ENCODE measurements around the gene SPDYE4. TPM values are rescaled to one million over a fixed set of nuclear protein-coding genes. Genes with fewer than 3 reads are reported as not detected.

Gene SPDYE4
- total and polyA plus RNA-seq, 2 experiments from 2014 or later: not detected

DNA sequence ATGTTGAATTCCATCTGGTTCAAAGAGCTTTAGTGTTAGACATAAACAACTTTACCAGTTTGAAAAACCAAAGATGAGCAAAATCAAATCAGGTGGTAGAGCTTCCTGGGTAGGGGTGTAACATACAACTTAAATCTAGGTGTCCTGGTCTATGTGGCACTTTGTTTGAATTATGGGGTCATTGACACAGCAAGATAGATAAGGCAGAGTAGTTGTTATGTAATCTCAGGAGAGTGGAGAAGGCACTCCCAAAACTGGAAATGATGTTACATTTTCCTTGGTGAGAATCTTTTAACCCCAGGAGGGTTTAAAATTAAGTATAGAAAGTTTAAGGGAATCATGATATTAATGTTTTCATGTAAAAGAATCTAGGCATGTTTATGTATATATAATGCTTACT is 45.6 kb downstream of the SPDYE4 start:
- in situ Hi-C loops (cut with MboI): no loop called here
- no peaks in the 10 kb centered on the region for H4K20me1 ChIP-seq (ENCODE audit: insufficient read depth)
- no peak overlapping the region for H3K4me3 ChIP-seq
- no peaks in the 10 kb centered on the region for H3K9me3 ChIP-seq (ENCODE audit: low read depth)
- H3K9ac ChIP-seq: no peak overlapping the region
- no peak overlapping the region for H3K4me2 ChIP-seq (ENCODE audit: unreplicated experiment)
- no peaks in the 10 kb centered on the region for H3F3A ChIP-seq (ENCODE audit: insufficient read depth)
- no peak overlapping the region for H3K27ac ChIP-seq
- no peaks in the 10 kb centered on the region; the same call in 1 of the 2 replicates for H3K27me3 ChIP-seq (replicated peaks; ENCODE audit: insufficient read depth)
- H2AFZ ChIP-seq: no peak overlapping the region
- H3K4me1 ChIP-seq (ENCODE audit: insufficient read depth): no peaks in the 10 kb centered on the region
- no peaks in the 10 kb centered on the region for H3K36me3 ChIP-seq (ENCODE audit: low read depth)
- TF ChIP-seq EZH2 (IDR thresholded peaks at IDR 0.05; ENCODE audit: insufficient read depth, poor library complexity, severe bottlenecking): no peak
- no peak for TF ChIP-seq EZH2phosphoT487 (IDR thresholded peaks at IDR 0.05; ENCODE audit: insufficient read depth, low read depth)
- DNase-seq: no peak
- no peaks in the 10 kb centered on the region for H3K79me2 ChIP-seq (ENCODE audit: insufficient read depth)
- no peaks in the 10 kb centered on the region for H3K9me2 ChIP-seq (ENCODE audit: insufficient read depth)

DNA sequence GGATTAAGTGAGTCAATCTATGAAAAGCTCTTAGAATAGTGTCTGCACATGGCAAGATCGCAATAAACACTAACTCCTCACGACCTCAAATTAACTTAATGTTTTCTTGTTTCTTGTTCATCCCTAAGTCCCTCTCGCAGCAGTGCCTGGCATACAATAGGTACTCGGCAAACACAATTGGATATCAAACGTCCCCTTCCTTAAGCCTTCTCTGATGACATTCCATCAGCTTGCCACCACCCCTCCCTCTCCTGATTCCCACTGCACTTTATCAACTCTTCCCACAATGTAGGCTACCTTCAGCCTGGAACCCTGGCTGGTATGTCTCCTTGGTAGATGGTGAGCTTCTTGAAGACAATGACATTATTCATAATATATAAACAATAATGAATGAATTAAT is 47.1 kb downstream of the SPDYE4 start:
- no peaks in the 10 kb centered on the region for H4K20me1 ChIP-seq (ENCODE audit: insufficient read depth)
- H3K9ac ChIP-seq: no peak overlapping the region
- in situ Hi-C loops (cut with MboI): no loop called here
- H2AFZ ChIP-seq: no peak overlapping the region
- no peaks in the 10 kb centered on the region for H3K36me3 ChIP-seq (ENCODE audit: low read depth)
- no peaks in the 10 kb centered on the region for H3K79me2 ChIP-seq (ENCODE audit: insufficient read depth)
- no peak overlapping the region for H3K27ac ChIP-seq
- H3K9me3 ChIP-seq (ENCODE audit: low read depth): no peaks in the 10 kb centered on the region
- no peak for TF ChIP-seq EZH2 (IDR thresholded peaks at IDR 0.05; ENCODE audit: insufficient read depth, poor library complexity, severe bottlenecking)
- no peak for TF ChIP-seq EZH2phosphoT487 (IDR thresholded peaks at IDR 0.05; ENCODE audit: insufficient read depth, low read depth)
- DNase-seq: no peak
- no peaks in the 10 kb centered on the region for H3F3A ChIP-seq (ENCODE audit: insufficient read depth)
- no peaks in the 10 kb centered on the region for H3K4me1 ChIP-seq (ENCODE audit: insufficient read depth)
- H3K27me3 ChIP-seq (replicated peaks; ENCODE audit: insufficient read depth): peaks cover 5% of the 10 kb centered on the region; the same call in 1 of the 2 replicates
- WGBS, 2 experiments (ENCODE audit: low coverage in 1 of 2, low lambda C conversion rate in 2 of 2, missing lambda C conversion rate in 2 of 2): 62 to 71% methylated on average over 5 of the region's 5 CpGs
- no peaks in the 10 kb centered on the region for H3K9me2 ChIP-seq (ENCODE audit: insufficient read depth)
- H3K4me2 ChIP-seq (ENCODE audit: unreplicated experiment): no peak overlapping the region
- no peak overlapping the region for H3K4me3 ChIP-seq

DNA sequence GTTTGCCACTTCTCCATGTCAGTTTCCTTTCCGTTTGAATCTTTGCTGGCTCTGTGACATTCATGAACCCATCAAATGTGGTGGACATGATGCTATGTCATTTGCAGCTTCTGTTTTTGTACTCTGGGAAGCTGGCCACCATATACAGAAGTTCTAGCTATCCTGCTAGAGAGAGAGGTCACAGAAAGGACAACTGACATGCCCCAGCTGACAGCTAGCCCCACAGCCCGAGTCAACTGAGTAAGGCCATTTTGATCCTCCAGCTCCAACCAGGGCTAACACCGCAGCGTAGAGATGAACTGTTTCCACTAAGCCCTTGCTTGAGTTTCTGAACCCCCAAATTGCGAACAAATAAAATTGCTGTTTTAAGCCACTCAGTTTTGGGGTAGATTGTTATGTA is 47.5 kb downstream of the SPDYE4 start:
- in situ Hi-C loops (cut with MboI): no loop called here
- H3K4me3 ChIP-seq: no peak overlapping the region
- H3K4me2 ChIP-seq (ENCODE audit: unreplicated experiment): no peak overlapping the region
- no peaks in the 10 kb centered on the region for H3K9me2 ChIP-seq (ENCODE audit: insufficient read depth)
- no peak for DNase-seq
- no peak overlapping the region for H3K9ac ChIP-seq
- WGBS, 2 experiments (ENCODE audit: low coverage in 1 of 2, low lambda C conversion rate in 2 of 2, missing lambda C conversion rate in 2 of 2): 79 to 85% methylated on average over 5 of the region's 5 CpGs
- H3K27ac ChIP-seq: no peak overlapping the region
- H3F3A ChIP-seq (ENCODE audit: insufficient read depth): no peaks in the 10 kb centered on the region
- no peaks in the 10 kb centered on the region for H4K20me1 ChIP-seq (ENCODE audit: insufficient read depth)
- H3K79me2 ChIP-seq (ENCODE audit: insufficient read depth): no peaks in the 10 kb centered on the region
- H3K4me1 ChIP-seq (ENCODE audit: insufficient read depth): no peaks in the 10 kb centered on the region
- no peaks in the 10 kb centered on the region for H3K36me3 ChIP-seq (ENCODE audit: low read depth)
- H2AFZ ChIP-seq: no peak overlapping the region
- no peak for TF ChIP-seq EZH2phosphoT487 (IDR thresholded peaks at IDR 0.05; ENCODE audit: insufficient read depth, low read depth)
- TF ChIP-seq EZH2 (IDR thresholded peaks at IDR 0.05; ENCODE audit: insufficient read depth, poor library complexity, severe bottlenecking): no peak
- peaks cover 10% of the 10 kb centered on the region; the same call in 1 of the 2 replicates for H3K27me3 ChIP-seq (replicated peaks; ENCODE audit: insufficient read depth)
- H3K9me3 ChIP-seq (ENCODE audit: low read depth): no peaks in the 10 kb centered on the region

DNA sequence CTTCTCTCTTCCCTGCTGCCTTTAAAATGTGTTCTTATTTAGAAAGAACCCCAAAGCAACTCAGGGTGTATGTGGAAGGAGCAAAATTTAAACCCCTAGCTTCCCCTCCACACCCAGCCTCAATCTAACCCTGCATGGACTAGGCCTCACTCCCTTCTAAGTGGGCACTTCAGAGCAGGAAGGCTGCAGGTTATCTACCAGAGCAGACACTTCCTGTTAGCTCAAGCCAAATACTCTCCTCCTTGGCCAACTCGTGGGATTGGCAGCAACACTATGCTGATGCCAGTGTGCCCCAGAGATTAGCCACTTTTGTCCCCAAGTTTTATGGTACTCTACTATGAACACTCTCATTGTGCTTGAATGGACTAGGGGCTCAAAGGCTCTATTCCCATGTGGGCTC is 49.3 kb downstream of the SPDYE4 start:
- Histone ChIP-seq H3K36me3 (ENCODE audit: low read depth) (no peaks in the 10 kb centered on the region), H3K9ac (no peak overlapping the region), H3K9me2 (ENCODE audit: insufficient read depth) (no peaks in the 10 kb centered on the region), H3F3A (ENCODE audit: insufficient read depth) (no peaks in the 10 kb centered on the region), H3K27ac (no peak overlapping the region), H2AFZ (no peak overlapping the region), H3K79me2 (ENCODE audit: insufficient read depth) (no peaks in the 10 kb centered on the region), H3K4me1 (ENCODE audit: insufficient read depth) (no peaks in the 10 kb centered on the region), H3K9me3 (ENCODE audit: low read depth) (no peaks in the 10 kb centered on the region), H4K20me1 (ENCODE audit: insufficient read depth) (no peaks in the 10 kb centered on the region), H3K4me3 (no peak overlapping the region), H3K27me3 (replicated peaks; ENCODE audit: insufficient read depth) (peaks cover 16% of the 10 kb centered on the region), H3K4me2 (ENCODE audit: unreplicated experiment) (no peak overlapping the region)
- WGBS, 2 experiments (ENCODE audit: low coverage in 1 of 2, low lambda C conversion rate in 2 of 2, missing lambda C conversion rate in 2 of 2): 47 to 92% methylated on average over 1 of the region's 1 CpG
- no peak for DNase-seq
- in situ Hi-C loops (cut with MboI): no loop called here
- TF ChIP-seq EZH2 (IDR thresholded peaks at IDR 0.05; ENCODE audit: insufficient read depth, poor library complexity, severe bottlenecking) (no peak), EZH2phosphoT487 (IDR thresholded peaks at IDR 0.05; ENCODE audit: insufficient read depth, low read depth) (no peak)

DNA sequence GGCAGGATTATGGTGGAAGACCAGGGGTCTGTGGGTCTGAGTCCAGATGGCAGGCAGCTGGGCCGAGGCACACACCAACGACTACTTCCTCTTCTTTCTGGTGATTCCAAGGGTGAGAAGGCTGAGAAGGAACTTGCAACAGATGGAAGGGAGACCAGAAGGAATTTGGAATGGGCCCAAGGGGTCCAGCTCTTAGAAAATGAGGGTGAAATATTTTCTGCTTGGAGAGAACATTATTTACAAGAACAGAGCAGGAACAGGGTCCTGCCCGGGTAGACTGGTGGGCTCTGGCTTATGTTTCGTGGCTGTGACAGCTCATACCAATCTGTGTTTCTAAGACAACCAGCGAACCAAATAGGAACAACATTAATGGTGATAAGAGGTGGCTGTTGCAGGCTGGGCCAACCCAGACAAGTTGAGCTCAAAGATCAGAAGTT is 50.3 kb downstream of the SPDYE4 start:
- Histone ChIP-seq H2AFZ (no peak overlapping the region), H3K27ac (no peak overlapping the region), H3K4me2 (ENCODE audit: unreplicated experiment) (no peak overlapping the region), H4K20me1 (ENCODE audit: insufficient read depth) (no peaks in the 10 kb centered on the region), H3K9ac (no peak overlapping the region), H3K27me3 (replicated peaks; ENCODE audit: insufficient read depth) (peaks cover 25% of the 10 kb centered on the region), H3K36me3 (ENCODE audit: low read depth) (no peaks in the 10 kb centered on the region), H3K4me1 (ENCODE audit: insufficient read depth) (no peaks in the 10 kb centered on the region), H3K9me2 (ENCODE audit: insufficient read depth) (no peaks in the 10 kb centered on the region), H3F3A (ENCODE audit: insufficient read depth) (no peaks in the 10 kb centered on the region), H3K4me3 (no peak overlapping the region), H3K9me3 (ENCODE audit: low read depth) (no peaks in the 10 kb centered on the region), H3K79me2 (ENCODE audit: insufficient read depth) (no peaks in the 10 kb centered on the region)
- in situ Hi-C loops (cut with MboI): no loop called here
- no peak for TF ChIP-seq EZH2 (IDR thresholded peaks at IDR 0.05; ENCODE audit: insufficient read depth, poor library complexity, severe bottlenecking)
- no peak for TF ChIP-seq EZH2phosphoT487 (IDR thresholded peaks at IDR 0.05; ENCODE audit: insufficient read depth, low read depth)
- 54 to 60% methylated on average over 5 of the region's 5 CpGs for WGBS, 2 experiments (ENCODE audit: low coverage in 1 of 2, low lambda C conversion rate in 2 of 2, missing lambda C conversion rate in 2 of 2)
- DNase-seq: no peak
